ENCODE data around the gene BHLHE41. TPM values are rescaled to one million over a fixed set of nuclear protein-coding genes. Genes with fewer than 3 reads are reported as not detected.
A peak's percentile ranks its signal among the peaks of the same experiment; 100 is the strongest.

The BHLHE41 gene
- total and polyA plus RNA-seq, 9 donors = 1.1 to 3.9 (median 1.8) TPM

- H3K4me3 ChIP-seq (ENCODE audit: low read length) = no peak overlapping the region
- peaks cover 2% of the 10 kb centered on the region for H3K9me3 ChIP-seq (replicated peaks; ENCODE audit: control insufficient read depth, low read depth, low read length)
- WGBS (ENCODE audit: insufficient coverage) = 89% methylated on average over 1 of the region's 1 CpG
- no peak overlapping the region for H3K27ac ChIP-seq (ENCODE audit: low read length)
- peak; percentile 29 for DNase-seq
- H3K27me3 ChIP-seq (ENCODE audit: control insufficient read depth, insufficient read depth, low read length) = no peaks in the 10 kb centered on the region
- H3K4me1 ChIP-seq (ENCODE audit: control insufficient read depth, insufficient read depth, low read length) = no peaks in the 10 kb centered on the region
- H3K36me3 ChIP-seq (ENCODE audit: control insufficient read depth, insufficient read depth, low read length) = no peaks in the 10 kb centered on the region
Measured at GRCh38 chr12:26080911-26081310, 43.9 kb downstream of the BHLHE41 start.

- Histone ChIP-seq H3K27ac (ENCODE audit: low read length) (no peak overlapping the region), H3K4me1 (ENCODE audit: control insufficient read depth, insufficient read depth, low read length) (no peaks in the 10 kb centered on the region), H3K9me3 (replicated peaks; ENCODE audit: control insufficient read depth, low read depth, low read length) (peaks cover 2% of the 10 kb centered on the region), H3K36me3 (ENCODE audit: control insufficient read depth, insufficient read depth, low read length) (no peaks in the 10 kb centered on the region), H3K27me3 (ENCODE audit: control insufficient read depth, insufficient read depth, low read length) (no peaks in the 10 kb centered on the region), H3K4me3 (ENCODE audit: low read length) (no peak overlapping the region)
- peak; percentile 91 for DNase-seq
- no CpG with 5 or more reads among the region's 2 CpGs for WGBS (ENCODE audit: insufficient coverage)
Measured at GRCh38 chr12:26077915-26078702, 46.7 kb downstream of the BHLHE41 start.

Other genes with a start within 250 kb of the BHLHE41 start
- 42.6 TPM for gene RASSF8, start 166.4 kb downstream of the BHLHE41 start, total RNA-seq
- gene RASSF8, start 166.4 kb downstream of the BHLHE41 start, polyA plus RNA-seq (ENCODE audit: insufficient read depth in 1 of 8, insufficient read length in 8 of 8, low replicate concordance in 1 of 8) = 10 to 100 TPM; 11.8 to 38.8 (median 27.2) TPM
- gene SSPN, start 70.5 kb upstream of the BHLHE41 start, total RNA-seq = 94.0 TPM
- 100 to 1,000 TPM in 4 of 8 donors, 10 to 100 TPM in 4; 71.5 to 126 (median 101) TPM for gene SSPN, start 70.5 kb upstream of the BHLHE41 start, polyA plus RNA-seq (ENCODE audit: insufficient read depth in 1 of 8, insufficient read length in 8 of 8, low replicate concordance in 1 of 8)

All from muscle of leg (tissue), 11 donors.